HAP-1 (cell line): ENCODE data around the gene TXK.

Experiments used
- DNase-seq, 2 experiments: peaks; one replicate each; pipeline ENCODE4 v3.0.0-alpha.2; 2016 to 2020; ENCODE audit warnings: low spot score in 2 of 2
- H3K27me3 ChIP-seq: fragments of 250-450 bp; sonication (Bioruptor Pico); 2 replicates; pipeline ENCODE4 v1.5.1; 2020; ENCODE audit warnings: low read depth, mild to moderate bottlenecking, moderate library complexity
- H3K36me3 ChIP-seq: fragments of 250-450 bp; sonication (Bioruptor Pico); replicated peaks from 2 replicates; pipeline ENCODE4 v1.5.1; 2020; ENCODE audit warnings: mild to moderate bottlenecking
- H3K4me1 ChIP-seq: fragments of 250-450 bp; sonication (Bioruptor Pico); 2 replicates; pipeline ENCODE4 v1.5.1; 2020; ENCODE audit warnings: mild to moderate bottlenecking
- H3K4me3 ChIP-seq: fragments of 250-450 bp; sonication (Bioruptor Pico); 2 replicates; pipeline ENCODE4 v1.5.1; 2020; ENCODE audit warnings: mild to moderate bottlenecking, moderate library complexity
- H3K9me3 ChIP-seq: fragments of 250-450 bp; sonication (Bioruptor Pico); 2 replicates; pipeline ENCODE4 v1.5.1; 2020; ENCODE audit warnings: mild to moderate bottlenecking, moderate library complexity
- in situ Hi-C: fragments of 300-500 bp; cut with MboI; formaldehyde crosslinking; loops from 3 replicates; pipeline ENCODE4 v1.14.3; 2020; ENCODE audit warnings: low sequenced_read_pairs, inconsistent platforms, mixed read lengths

Gene TXK

DNA sequence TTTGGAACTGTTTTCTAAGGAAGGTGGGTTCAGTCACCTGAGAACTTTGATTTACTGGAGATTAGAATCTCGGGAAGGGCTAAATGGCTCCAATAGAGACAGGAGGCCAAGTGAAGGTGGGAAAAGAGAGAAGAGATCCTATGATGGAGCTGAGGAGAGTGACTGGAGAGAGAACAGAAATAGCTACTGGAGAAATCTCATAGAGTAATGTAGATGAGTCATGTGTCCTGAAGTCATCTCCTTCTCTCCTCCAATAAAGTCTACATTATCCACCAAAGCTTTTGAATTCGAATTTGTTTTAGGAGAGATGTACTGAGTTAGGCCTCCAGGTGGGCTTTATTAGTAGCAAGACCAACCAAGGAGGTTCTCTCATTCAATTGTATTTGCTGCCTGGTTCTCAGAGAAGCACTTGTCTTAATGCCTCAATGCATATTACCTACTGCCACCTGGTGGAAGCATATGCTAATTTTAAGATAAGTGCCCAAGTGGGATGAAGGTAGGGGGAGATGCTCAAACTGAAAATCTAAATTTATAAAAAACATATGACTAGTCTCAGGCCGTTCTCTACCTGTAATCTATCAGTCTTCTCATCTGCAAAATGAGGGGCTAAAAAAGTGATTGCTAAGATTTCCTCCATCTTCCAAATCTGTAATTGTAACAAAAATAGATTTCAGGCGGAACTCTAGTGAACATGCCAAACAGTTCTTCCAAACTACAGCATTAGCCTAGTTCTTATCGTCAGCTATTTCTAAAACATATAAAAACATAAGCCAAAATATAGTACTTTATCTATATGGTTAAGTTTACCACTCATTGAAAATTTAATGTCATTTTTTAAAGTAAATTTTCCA lies 24.4 kb downstream of the TXK start:
- Histone ChIP-seq H3K27me3 (no peaks in the 10 kb centered on the region), H3K9me3 (no peaks in the 10 kb centered on the region), H3K4me3 (no peak overlapping the region), H3K4me1 (peaks cover 14% of the 10 kb centered on the region), H3K36me3 (no peaks in the 10 kb centered on the region)
- peak; percentile 29 to 61 for DNase-seq
- in situ Hi-C loops = no loop called here

DNA sequence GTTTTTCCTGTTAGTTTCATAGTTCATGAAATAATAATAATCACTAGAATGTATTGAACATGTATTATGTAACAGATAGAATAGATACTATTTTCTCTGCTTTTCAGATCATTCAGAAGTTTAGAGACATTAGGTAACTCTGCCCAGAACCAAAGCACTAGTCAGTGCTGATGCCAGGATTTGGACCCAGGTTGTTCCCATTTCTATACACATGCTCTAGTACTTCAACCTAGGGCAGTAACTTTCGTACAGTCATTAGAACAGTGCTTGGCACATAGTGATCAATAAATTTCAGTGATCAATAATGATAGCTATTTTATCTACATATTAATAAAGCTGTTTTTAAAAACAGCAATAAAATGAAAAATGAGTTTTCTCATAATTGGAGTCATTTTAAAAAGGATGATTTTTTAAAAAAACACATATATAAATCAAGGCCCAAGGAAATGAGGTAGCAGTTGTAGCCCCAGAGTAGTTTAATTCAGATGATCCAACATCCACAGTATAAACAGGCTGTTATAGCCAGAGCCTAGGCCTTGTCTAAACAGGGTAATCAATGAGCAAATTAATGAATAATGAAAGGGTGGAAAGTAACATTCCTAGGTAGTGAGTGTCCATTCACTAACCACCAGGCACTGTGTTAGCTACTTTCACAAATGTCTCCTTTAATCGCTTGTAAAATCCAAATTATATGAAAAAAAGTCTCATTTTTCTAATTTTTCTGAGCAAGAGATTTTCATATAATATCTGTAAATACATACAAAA lies 25.6 kb downstream of the TXK start:
- peaks cover 14% of the 10 kb centered on the region for H3K4me1 ChIP-seq
- in situ Hi-C loops = no loop called here

DNA sequence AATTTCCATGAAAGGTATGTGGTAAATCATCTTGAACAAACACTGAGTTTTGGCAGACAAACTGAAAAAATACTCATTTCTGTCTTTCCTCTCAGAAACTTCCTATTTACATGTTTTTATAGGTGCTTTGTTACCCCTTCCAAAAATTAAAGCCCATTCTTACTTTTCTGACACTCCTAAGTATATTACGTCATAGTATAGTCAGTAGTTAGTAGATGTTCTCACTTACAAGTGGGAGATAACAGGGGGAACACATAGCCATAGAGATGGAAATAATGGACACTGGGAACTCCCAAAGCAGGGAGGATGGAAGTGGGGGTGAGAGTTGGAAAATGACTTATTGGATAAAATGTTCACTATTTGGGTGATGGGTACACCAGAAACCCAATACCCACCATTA lies 28.8 kb downstream of the TXK start:
- H3K9me3 ChIP-seq = no peaks in the 10 kb centered on the region
- DNase-seq = no peak
- in situ Hi-C loops = no loop called here
- no peak overlapping the region for H3K4me3 ChIP-seq
- no peaks in the 10 kb centered on the region for H3K27me3 ChIP-seq
- peaks cover 5% of the 10 kb centered on the region for H3K4me1 ChIP-seq
- H3K36me3 ChIP-seq = no peaks in the 10 kb centered on the region

More for the DNA sequence above, 25.6 kb downstream of the TXK start:
- H3K9me3 ChIP-seq = no peaks in the 10 kb centered on the region
- no peak overlapping the region for H3K4me3 ChIP-seq
- no peak for DNase-seq
- no peaks in the 10 kb centered on the region for H3K36me3 ChIP-seq
- no peaks in the 10 kb centered on the region for H3K27me3 ChIP-seq

DNA sequence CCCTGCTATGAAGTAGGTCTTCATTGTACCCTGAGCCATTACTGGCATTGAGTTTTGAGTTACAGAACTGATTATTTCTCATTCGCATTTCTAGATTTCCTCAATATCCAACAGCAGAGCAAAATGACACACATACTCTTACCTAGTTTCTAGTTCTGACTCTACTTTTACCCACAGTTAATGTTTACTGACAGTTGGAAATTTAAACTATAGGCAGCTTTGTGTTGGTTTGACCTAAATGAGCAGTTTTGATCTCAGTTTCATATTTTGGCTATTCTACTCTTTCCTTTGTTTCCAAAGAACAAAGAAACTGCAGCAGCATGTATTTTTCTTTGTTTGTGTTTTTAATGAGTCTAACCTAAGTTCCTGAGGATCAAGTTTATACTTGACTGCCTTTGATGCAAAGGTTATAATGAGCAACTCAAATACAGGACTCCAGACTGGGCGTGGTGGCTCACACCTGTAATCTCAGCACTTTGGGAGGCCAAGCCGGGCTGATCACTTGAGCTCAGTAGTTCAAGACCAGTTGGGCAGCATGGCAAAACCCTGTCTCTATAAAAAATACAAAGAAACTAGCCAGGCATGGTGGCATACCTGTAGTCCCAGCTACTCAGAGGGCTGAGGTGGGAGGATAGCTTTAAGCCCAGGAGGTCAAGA lies 30.4 kb downstream of the TXK start:
- in situ Hi-C loops = no loop called here
- H3K27me3 ChIP-seq = no peaks in the 10 kb centered on the region
- no peaks in the 10 kb centered on the region for H3K4me1 ChIP-seq
- DNase-seq = no peak
- H3K9me3 ChIP-seq = no peaks in the 10 kb centered on the region
- H3K4me3 ChIP-seq = no peak overlapping the region
- no peaks in the 10 kb centered on the region for H3K36me3 ChIP-seq

DNA sequence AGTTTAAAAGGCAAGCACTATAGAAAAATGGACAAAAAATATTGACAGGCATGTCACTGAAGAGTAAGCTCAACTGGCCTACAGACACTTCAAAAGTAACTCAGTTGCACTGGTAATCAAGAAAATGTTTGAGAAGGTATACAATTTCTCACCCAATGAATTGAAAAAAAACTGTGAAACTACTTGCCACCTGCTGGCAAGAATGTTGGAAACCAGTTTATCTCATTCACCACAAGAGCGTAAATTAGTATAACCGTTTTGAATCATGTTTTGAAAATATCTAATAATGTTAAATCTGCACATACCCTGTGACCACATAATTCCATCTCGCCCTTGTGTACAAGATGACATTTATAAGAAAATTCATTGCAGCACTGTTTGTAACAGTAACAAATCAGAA lies 31.7 kb downstream of the TXK start:
- Histone ChIP-seq H3K9me3 (no peaks in the 10 kb centered on the region), H3K27me3 (no peaks in the 10 kb centered on the region), H3K4me1 (no peaks in the 10 kb centered on the region), H3K4me3 (no peak overlapping the region), H3K36me3 (no peaks in the 10 kb centered on the region)
- no peak for DNase-seq
- in situ Hi-C loops = no loop called here

DNA sequence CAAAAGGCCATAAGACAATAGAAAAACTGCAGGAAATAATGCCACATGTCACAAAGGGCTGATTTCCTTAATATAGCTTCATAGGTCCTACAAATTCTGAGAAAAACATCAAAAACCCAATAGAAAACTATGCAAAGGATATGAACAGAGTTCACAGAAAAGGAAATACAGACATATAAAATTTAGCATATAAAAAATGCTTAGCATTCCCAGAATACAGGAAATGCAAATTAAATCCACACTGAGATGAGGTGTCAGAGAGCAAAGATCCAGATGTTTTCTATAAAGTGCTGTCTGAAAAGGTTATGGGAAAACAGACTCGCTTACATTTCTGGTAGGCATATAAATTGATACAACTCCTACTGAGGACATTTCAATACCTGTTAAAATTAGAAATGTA lies 33.8 kb downstream of the TXK start:
- H3K36me3 ChIP-seq = no peaks in the 10 kb centered on the region
- no peaks in the 10 kb centered on the region for H3K4me1 ChIP-seq
- no peak overlapping the region for H3K4me3 ChIP-seq
- no peaks in the 10 kb centered on the region for H3K27me3 ChIP-seq
- in situ Hi-C loops = no loop called here
- DNase-seq = no peak
- no peaks in the 10 kb centered on the region for H3K9me3 ChIP-seq

DNA sequence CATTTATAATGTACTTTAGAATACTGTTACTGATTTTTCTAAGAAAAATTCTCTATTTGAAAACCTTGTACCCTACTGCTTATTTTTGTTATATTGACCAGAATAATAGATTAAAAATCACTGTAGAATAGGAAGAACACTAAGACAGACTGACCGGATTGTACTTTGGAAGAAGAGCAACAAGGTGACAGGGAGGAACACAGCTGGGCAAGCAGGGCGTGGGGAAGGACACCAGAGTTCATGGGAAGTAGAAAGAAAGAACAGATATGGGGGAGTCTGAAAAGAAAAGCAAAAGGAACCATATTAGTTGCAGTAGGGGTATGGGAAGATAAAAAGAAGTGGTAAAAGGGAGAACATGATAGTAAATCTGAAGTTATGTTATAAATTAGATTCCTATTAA lies 38.6 kb downstream of the TXK start:
- no peak for DNase-seq
- in situ Hi-C loops = loop anchor here (25.0 kb wide), 2 partner anchors 158 to 408 kb away; no protein-coding TSS in a partner anchor
- H3K4me3 ChIP-seq = no peak overlapping the region
- no peaks in the 10 kb centered on the region for H3K36me3 ChIP-seq
- no peaks in the 10 kb centered on the region for H3K9me3 ChIP-seq
- H3K27me3 ChIP-seq = no peaks in the 10 kb centered on the region; the same call in 1 of the 2 replicates
- H3K4me1 ChIP-seq = peaks cover 9% of the 10 kb centered on the region

DNA sequence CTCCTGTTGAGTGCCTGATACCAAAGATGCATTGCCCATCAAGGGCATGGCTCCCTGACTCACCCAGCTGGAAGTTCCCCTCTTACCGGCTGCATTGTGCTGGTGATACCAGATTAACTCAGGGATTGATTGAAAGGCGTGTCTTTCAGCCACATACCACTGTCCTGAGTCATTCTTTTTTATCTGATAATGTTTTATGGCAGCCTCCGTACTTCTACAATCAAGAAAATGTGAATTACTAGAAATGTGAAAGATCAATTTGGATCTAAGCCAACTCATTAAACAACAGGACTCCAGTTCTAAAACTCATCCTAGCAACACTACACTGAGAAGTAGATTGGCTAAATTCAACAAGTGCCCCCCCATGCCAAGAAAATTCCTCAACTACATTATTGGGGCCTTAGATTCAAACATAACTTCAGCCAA lies 40.0 kb downstream of the TXK start:
- no peaks in the 10 kb centered on the region; the same call in 1 of the 2 replicates for H3K27me3 ChIP-seq
- no peaks in the 10 kb centered on the region for H3K36me3 ChIP-seq
- no peaks in the 10 kb centered on the region for H3K9me3 ChIP-seq
- in situ Hi-C loops = loop anchor here (25.0 kb wide), 2 partner anchors 157 to 407 kb away; no protein-coding TSS in a partner anchor
- no peak overlapping the region for H3K4me3 ChIP-seq
- peak; percentile 39 to 42 for DNase-seq
- peaks cover 9% of the 10 kb centered on the region for H3K4me1 ChIP-seq

DNA sequence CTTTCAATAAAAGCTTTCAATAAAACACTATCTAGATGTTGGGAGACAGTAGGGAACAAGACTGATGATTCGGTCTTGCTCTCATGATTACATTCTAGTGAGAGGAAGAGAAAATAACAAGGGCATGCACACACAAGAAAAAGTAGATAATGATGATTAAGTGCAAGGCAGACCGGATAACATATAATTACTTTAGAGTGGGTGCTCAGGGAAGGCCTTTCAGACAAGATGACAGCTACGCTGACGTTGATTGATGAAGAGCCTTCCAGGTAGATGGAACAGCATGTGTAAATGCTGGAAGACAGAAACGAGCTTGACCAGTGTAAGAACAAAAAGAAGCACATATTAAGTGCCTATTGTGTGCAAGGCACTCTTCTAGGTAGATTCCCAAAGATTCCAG lies 43.4 kb downstream of the TXK start:
- no peaks in the 10 kb centered on the region for H3K36me3 ChIP-seq
- H3K4me3 ChIP-seq = no peak overlapping the region
- peaks cover 9% of the 10 kb centered on the region for H3K4me1 ChIP-seq
- in situ Hi-C loops = loop anchor here (25.0 kb wide), 2 partner anchors 153 to 403 kb away; no protein-coding TSS in a partner anchor
- H3K9me3 ChIP-seq = no peaks in the 10 kb centered on the region
- no peaks in the 10 kb centered on the region; the same call in 1 of the 2 replicates for H3K27me3 ChIP-seq
- DNase-seq = no peak

DNA sequence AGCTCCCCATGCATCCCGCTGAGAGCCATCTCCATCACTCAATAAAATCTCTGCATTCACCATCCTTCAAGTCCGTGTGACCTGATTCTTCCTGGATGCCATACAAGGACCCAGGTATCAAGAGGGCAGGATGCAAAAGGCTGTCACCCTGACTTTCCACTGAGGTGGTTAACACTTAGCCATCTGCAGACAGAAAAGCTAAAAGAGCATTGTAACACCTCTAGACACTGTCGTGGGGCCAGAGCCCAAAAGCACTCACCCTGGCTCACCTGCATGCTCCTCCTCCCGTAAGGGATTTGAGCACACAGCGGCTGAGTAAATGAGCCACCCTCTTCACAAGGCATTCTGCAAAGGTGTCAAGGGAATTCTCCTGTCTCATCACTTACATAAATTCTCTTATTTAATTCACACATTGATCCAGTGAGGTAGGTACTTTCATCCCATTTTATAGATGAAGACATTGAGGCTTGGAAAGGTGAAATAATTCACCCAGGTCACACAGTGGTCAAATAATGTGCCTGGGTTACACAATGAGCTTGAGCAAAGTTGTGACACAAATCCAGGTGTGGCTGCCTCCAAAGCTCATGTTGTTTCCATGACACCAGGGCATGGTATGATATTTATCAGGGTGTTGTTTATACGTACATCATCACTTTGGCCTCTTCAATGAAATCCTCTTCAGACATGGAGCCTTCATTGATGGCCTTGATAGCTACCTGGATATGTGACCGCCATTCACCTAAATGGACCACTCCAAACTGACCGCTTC lies 48.0 kb downstream of the TXK start:
- H3K27me3 ChIP-seq = no peaks in the 10 kb centered on the region; the same call in none of the 2 replicates
- H3K4me3 ChIP-seq = no peak overlapping the region
- no peaks in the 10 kb centered on the region for H3K4me1 ChIP-seq
- DNase-seq = no peak
- in situ Hi-C loops = loop anchor here (10.0 to 25.0 kb wide), 3 partner anchors 61 to 399 kb away; no protein-coding TSS in a partner anchor
- H3K9me3 ChIP-seq = no peaks in the 10 kb centered on the region
- no peaks in the 10 kb centered on the region for H3K36me3 ChIP-seq

DNA sequence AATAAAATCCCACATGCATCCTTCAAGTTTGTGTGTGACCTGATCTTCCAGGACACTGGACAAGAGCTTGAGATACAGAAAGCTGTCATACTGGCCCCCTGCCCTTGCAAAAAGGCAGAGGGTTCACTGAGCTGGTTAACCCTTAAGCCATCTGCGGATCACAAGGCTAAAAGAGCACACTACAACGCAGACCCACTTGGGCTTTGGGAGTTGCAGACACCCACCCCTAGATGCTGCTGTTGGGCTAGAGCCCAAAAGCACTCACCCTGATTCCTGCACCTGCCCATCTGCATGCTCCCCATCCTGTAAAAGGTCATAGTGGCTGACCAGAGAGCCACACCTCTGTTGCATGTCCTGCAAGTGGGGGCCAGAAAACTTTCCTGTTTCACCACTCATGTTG lies 51.1 kb downstream of the TXK start:
- Histone ChIP-seq H3K9me3 (no peaks in the 10 kb centered on the region), H3K4me1 (no peaks in the 10 kb centered on the region), H3K27me3 (no peaks in the 10 kb centered on the region; the same call in 1 of the 2 replicates), H3K36me3 (no peaks in the 10 kb centered on the region), H3K4me3 (no peak overlapping the region)
- no peak for DNase-seq
- in situ Hi-C loops = loop anchor here (10.0 to 25.0 kb wide), 3 partner anchors 58 to 396 kb away; no protein-coding TSS in a partner anchor

DNA sequence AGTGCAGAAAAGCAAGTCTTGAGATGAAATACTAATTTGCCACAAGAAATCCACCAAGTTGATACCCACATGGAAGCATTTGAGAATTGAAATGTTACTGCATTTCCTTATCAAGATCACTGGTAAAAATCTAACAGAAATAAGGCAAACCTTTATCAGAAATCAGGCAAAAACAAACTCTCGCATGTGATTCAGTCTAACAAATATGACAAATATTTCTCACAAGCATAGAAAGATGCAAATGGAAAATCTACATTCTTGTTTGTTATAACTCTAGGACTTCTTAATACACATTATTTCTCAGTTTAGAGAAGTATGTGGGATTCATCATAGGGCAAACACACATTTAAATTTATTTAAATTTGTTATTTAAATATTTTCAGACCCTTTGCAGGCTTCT lies 52.9 kb downstream of the TXK start:
- no peak for DNase-seq
- in situ Hi-C loops = loop anchor here (10.0 to 25.0 kb wide), 3 partner anchors 56 to 394 kb away; no protein-coding TSS in a partner anchor

DNA sequence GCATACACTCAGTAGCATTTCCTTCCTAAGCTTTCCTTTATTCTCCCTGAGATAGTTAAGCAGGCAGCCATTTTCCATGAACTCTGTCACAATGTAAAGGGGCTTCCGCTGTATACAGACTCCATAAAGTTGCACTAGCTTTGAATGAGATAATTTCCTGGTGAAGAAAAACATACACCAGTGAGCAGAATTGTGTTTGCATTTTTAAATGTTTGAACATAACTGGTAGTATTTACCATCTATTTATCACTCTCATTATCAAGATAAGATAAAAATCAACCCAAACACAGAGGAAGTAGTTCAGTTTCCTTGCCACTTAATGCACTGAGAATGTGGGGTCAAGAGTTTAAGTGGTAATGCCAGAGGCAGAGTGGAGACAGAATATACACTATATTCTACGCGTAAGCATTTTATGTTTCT lies 54.1 kb downstream of the TXK start:
- Histone ChIP-seq H3K27me3 (no peaks in the 10 kb centered on the region; the same call in 1 of the 2 replicates), H3K4me1 (no peaks in the 10 kb centered on the region), H3K4me3 (no peak overlapping the region), H3K36me3 (no peaks in the 10 kb centered on the region), H3K9me3 (no peaks in the 10 kb centered on the region)
- no peak for DNase-seq
- in situ Hi-C loops = loop anchor here (10.0 to 25.0 kb wide), 3 partner anchors 55 to 393 kb away; no protein-coding TSS in a partner anchor

More for the DNA sequence above, 52.9 kb downstream of the TXK start:
- H3K4me3 ChIP-seq = no peak overlapping the region
- no peaks in the 10 kb centered on the region for H3K9me3 ChIP-seq
- H3K27me3 ChIP-seq = no peaks in the 10 kb centered on the region; the same call in 1 of the 2 replicates
- H3K36me3 ChIP-seq = no peaks in the 10 kb centered on the region
- no peaks in the 10 kb centered on the region for H3K4me1 ChIP-seq
